Measurements from ENCODE around the gene SSTR5. TPM values are rescaled to one million over a fixed set of nuclear protein-coding genes. Genes with fewer than 3 reads are reported as not detected.
"Not testable (repeated sequence)": the region's sequence is repeated elsewhere in the genome, so short reads cannot be mapped to it uniquely, and the experiment has no call there.

The SSTR5 gene
- 0.03 and 0.06 TPM in 2 replicates for polyA plus RNA-seq (2013)

GRCh38 chr16:1072526-1073261 is at the start of gene SSTR5:
Gene SSTR5 (plus strand): TSS chr16:1072747. CDS start chr16:1078869, 6,122 bp downstream.
- H3K27me3 ChIP-seq (ENCODE audit: insufficient read depth, low read length) = peaks cover 13% of the 10 kb centered on the region
- H4K91ac ChIP-seq (ENCODE audit: low read depth, low read length) = no peak within 1 kb of the TSS
- H3K9ac ChIP-seq (ENCODE audit: low read length) = no peak within 1 kb of the TSS
- no peaks in the 10 kb centered on the region for H3K79me2 ChIP-seq (ENCODE audit: control insufficient read depth, insufficient read depth, low read length, poor library complexity)
- no peak within 1 kb of the TSS for H4K12ac ChIP-seq (ENCODE audit: low read depth, low read length)
- H2BK5ac ChIP-seq (ENCODE audit: low read depth, low read length, poor library complexity) = no peak within 1 kb of the TSS
- H2AK5ac ChIP-seq (ENCODE audit: low read length) = no peak within 1 kb of the TSS
- H3K14ac ChIP-seq (ENCODE audit: low read length) = no peak within 1 kb of the TSS
- DNase-seq = no peak
- H3K4me2 ChIP-seq (ENCODE audit: low read length) = no peak within 1 kb of the TSS
- no peak within 1 kb of the TSS for H3K18ac ChIP-seq (ENCODE audit: low read length)
- no CpG with 5 or more reads among the region's 59 CpGs for WGBS (ENCODE audit: extremely low coverage, insufficient coverage, insufficient read length)
- no peak within 1 kb of the TSS for H2BK120ac ChIP-seq (ENCODE audit: insufficient read depth, low read length, poor library complexity)
- H3K23ac ChIP-seq (ENCODE audit: low read length) = no peak within 1 kb of the TSS
- no peak within 1 kb of the TSS for H3K4me3 ChIP-seq (ENCODE audit: low read depth, low read length)
- H2BK12ac ChIP-seq (ENCODE audit: low read length) = no peak within 1 kb of the TSS
- H3K36me3 ChIP-seq (ENCODE audit: control insufficient read depth in 1 of 2, insufficient read depth in 2 of 2, low read length in 2 of 2) = no peaks in the 10 kb centered on the region
- no peaks in the 10 kb centered on the region for H3K4me1 ChIP-seq (ENCODE audit: control insufficient read depth in 1 of 2, insufficient read depth in 2 of 2, low read length in 2 of 2)
- H3K4ac ChIP-seq (ENCODE audit: low read depth, low read length) = no peak within 1 kb of the TSS
- no peak within 1 kb of the TSS for H3K27ac ChIP-seq (ENCODE audit: low read depth, low read length)
- no peaks in the 10 kb centered on the region for H3K9me3 ChIP-seq (ENCODE audit: insufficient read depth, low read depth, low read length)
- no peak within 1 kb of the TSS for H4K8ac ChIP-seq (ENCODE audit: low read depth, low read length)
- no peaks in the 10 kb centered on the region for H3K79me1 ChIP-seq (ENCODE audit: low read length)
- H2AFZ ChIP-seq (ENCODE audit: insufficient read depth, low read length, poor library complexity) = no peak within 1 kb of the TSS

- Histone ChIP-seq H4K91ac (ENCODE audit: low read depth, low read length) (no peak overlapping the region), H3K18ac (ENCODE audit: low read length) (no peak overlapping the region), H3K36me3 (ENCODE audit: control insufficient read depth in 1 of 2, insufficient read depth in 2 of 2, low read length in 2 of 2) (no peaks in the 10 kb centered on the region), H3K4me2 (ENCODE audit: low read length) (no peak overlapping the region), H3K23ac (ENCODE audit: low read length) (no peak overlapping the region), H2BK12ac (ENCODE audit: low read length) (no peak overlapping the region), H2AFZ (ENCODE audit: insufficient read depth, low read length, poor library complexity) (no peak overlapping the region), H3K4ac (ENCODE audit: low read depth, low read length) (no peak overlapping the region), H3K9ac (ENCODE audit: low read length) (no peak overlapping the region), H2BK5ac (ENCODE audit: low read depth, low read length, poor library complexity) (no peak overlapping the region), H3K27ac (ENCODE audit: low read depth, low read length) (no peak overlapping the region), H3K79me1 (ENCODE audit: low read length) (no peaks in the 10 kb centered on the region), H3K79me2 (ENCODE audit: control insufficient read depth, insufficient read depth, low read length, poor library complexity) (no peaks in the 10 kb centered on the region), H3K27me3 (ENCODE audit: insufficient read depth, low read length) (no peaks in the 10 kb centered on the region), H2AK5ac (ENCODE audit: low read length) (no peak overlapping the region), H4K12ac (ENCODE audit: low read depth, low read length) (no peak overlapping the region), H3K4me1 (ENCODE audit: control insufficient read depth in 1 of 2, insufficient read depth in 2 of 2, low read length in 2 of 2) (no peaks in the 10 kb centered on the region), H3K4me3 (ENCODE audit: low read depth, low read length) (no peak overlapping the region), H2BK120ac (ENCODE audit: insufficient read depth, low read length, poor library complexity) (no peak overlapping the region), H3K9me3 (ENCODE audit: insufficient read depth, low read depth, low read length) (peaks cover 8% of the 10 kb centered on the region), H4K8ac (ENCODE audit: low read depth, low read length) (no peak overlapping the region), H3K14ac (ENCODE audit: low read length) (no peak overlapping the region)
- no CpG with 5 or more reads among the region's 20 CpGs for WGBS (ENCODE audit: extremely low coverage, insufficient coverage, insufficient read length)
- no peak for DNase-seq
Measured at GRCh38 chr16:1024138-1024537, 48.4 kb upstream of the SSTR5 start.

GRCh38 chr16:1025183-1025809 is 47.3 kb upstream of the SSTR5 start:
- H3K23ac ChIP-seq (ENCODE audit: low read length); H3K79me1 ChIP-seq (ENCODE audit: low read length); H3K9ac ChIP-seq (ENCODE audit: low read length); H4K91ac ChIP-seq (ENCODE audit: low read depth, low read length); H3K4me2 ChIP-seq (ENCODE audit: low read length); H3K27me3 ChIP-seq (ENCODE audit: insufficient read depth, low read length); H3K36me3 ChIP-seq (ENCODE audit: control insufficient read depth in 1 of 2, insufficient read depth in 2 of 2, low read length in 2 of 2); H2BK5ac ChIP-seq (ENCODE audit: low read depth, low read length, poor library complexity); DNase-seq; H2BK12ac ChIP-seq (ENCODE audit: low read length); H3K14ac ChIP-seq (ENCODE audit: low read length); H2BK120ac ChIP-seq (ENCODE audit: insufficient read depth, low read length, poor library complexity); H3K4me1 ChIP-seq (ENCODE audit: control insufficient read depth in 1 of 2, insufficient read depth in 2 of 2, low read length in 2 of 2); H3K27ac ChIP-seq (ENCODE audit: low read depth, low read length); H3K4ac ChIP-seq (ENCODE audit: low read depth, low read length); H3K18ac ChIP-seq (ENCODE audit: low read length); H4K8ac ChIP-seq (ENCODE audit: low read depth, low read length); H2AK5ac ChIP-seq (ENCODE audit: low read length); H3K9me3 ChIP-seq (ENCODE audit: insufficient read depth, low read depth, low read length); H4K12ac ChIP-seq (ENCODE audit: low read depth, low read length); H2AFZ ChIP-seq (ENCODE audit: insufficient read depth, low read length, poor library complexity); H3K79me2 ChIP-seq (ENCODE audit: control insufficient read depth, insufficient read depth, low read length, poor library complexity): not testable (repeated sequence)
- no CpG with 5 or more reads among the region's 24 CpGs for WGBS (ENCODE audit: extremely low coverage, insufficient coverage, insufficient read length)
- peak overlapping the region; percentile 2 for H3K4me3 ChIP-seq (ENCODE audit: low read depth, low read length)

- no peak overlapping the region for H4K12ac ChIP-seq (ENCODE audit: low read depth, low read length)
- WGBS (ENCODE audit: extremely low coverage, insufficient coverage, insufficient read length) = no CpG with 5 or more reads among the region's 35 CpGs
- H3K36me3 ChIP-seq (ENCODE audit: control insufficient read depth in 1 of 2, insufficient read depth in 2 of 2, low read length in 2 of 2) = no peaks in the 10 kb centered on the region
- H3K79me2 ChIP-seq (ENCODE audit: control insufficient read depth, insufficient read depth, low read length, poor library complexity) = no peaks in the 10 kb centered on the region
- H3K9ac ChIP-seq (ENCODE audit: low read length) = no peak overlapping the region
- H3K18ac ChIP-seq (ENCODE audit: low read length) = no peak overlapping the region
- H4K91ac ChIP-seq (ENCODE audit: low read depth, low read length) = no peak overlapping the region
- H2AK5ac ChIP-seq (ENCODE audit: low read length) = no peak overlapping the region
- H3K4ac ChIP-seq (ENCODE audit: low read depth, low read length) = no peak overlapping the region
- no peak overlapping the region for H3K23ac ChIP-seq (ENCODE audit: low read length)
- no peak overlapping the region for H3K4me3 ChIP-seq (ENCODE audit: low read depth, low read length)
- no peaks in the 10 kb centered on the region for H3K4me1 ChIP-seq (ENCODE audit: control insufficient read depth in 1 of 2, insufficient read depth in 2 of 2, low read length in 2 of 2)
- no peak overlapping the region for H3K27ac ChIP-seq (ENCODE audit: low read depth, low read length)
- DNase-seq = no peak
- no peak overlapping the region for H3K14ac ChIP-seq (ENCODE audit: low read length)
- no peak overlapping the region for H2BK12ac ChIP-seq (ENCODE audit: low read length)
- H3K4me2 ChIP-seq (ENCODE audit: low read length) = no peak overlapping the region
- H3K79me1 ChIP-seq (ENCODE audit: low read length) = no peaks in the 10 kb centered on the region
- no peak overlapping the region for H2BK5ac ChIP-seq (ENCODE audit: low read depth, low read length, poor library complexity)
- no peaks in the 10 kb centered on the region for H3K27me3 ChIP-seq (ENCODE audit: insufficient read depth, low read length)
- no peak overlapping the region for H2AFZ ChIP-seq (ENCODE audit: insufficient read depth, low read length, poor library complexity)
- H3K9me3 ChIP-seq (ENCODE audit: insufficient read depth, low read depth, low read length) = peaks cover 8% of the 10 kb centered on the region
- no peak overlapping the region for H2BK120ac ChIP-seq (ENCODE audit: insufficient read depth, low read length, poor library complexity)
- no peak overlapping the region for H4K8ac ChIP-seq (ENCODE audit: low read depth, low read length)
Measured at GRCh38 chr16:1026057-1026783, 46.3 kb upstream of the SSTR5 start.
